NCI-H774 (cell line): ENCODE measurements around the gene TGFBR3L.
A peak's percentile ranks its signal among the peaks of the same experiment; 100 is the strongest.

Source experiments
- DNase-seq: peaks from one replicate; lab custom pipeline; 2025; lab: John Stamatoyannopoulos, UW

TGFBR3L gene

GRCh38 chr19:7914598-7915045 is at the start of gene TGFBR3L:
Gene TGFBR3L, plus strand, starts transcription at chr19:7914830.
- no peak for DNase-seq

- no peak for DNase-seq
Observed at GRCh38 chr19:7865262-7865911, 49.2 kb upstream of the TGFBR3L start.

- DNase-seq, result no peak
Observed at GRCh38 chr19:7866399-7867091, 48.1 kb upstream of the TGFBR3L start.

GRCh38 chr19:7867092-7867844 is 47.4 kb upstream of the TGFBR3L start:
- no peak for DNase-seq

- DNase-seq, result no peak
Observed at GRCh38 chr19:7868326-7868670, 46.3 kb upstream of the TGFBR3L start.

GRCh38 chr19:7868671-7869452 is 45.8 kb upstream of the TGFBR3L start:
- peak; percentile 77 for DNase-seq

GRCh38 chr19:7869453-7869909 is 45.1 kb upstream of the TGFBR3L start:
- peak; percentile 45 for DNase-seq

GRCh38 chr19:7869910-7870511 is 44.6 kb upstream of the TGFBR3L start:
- peak; percentile 28 for DNase-seq

GRCh38 chr19:7870571-7871436 is 43.8 kb upstream of the TGFBR3L start:
- DNase-seq, result peak; percentile 72

- peak; percentile 77 for DNase-seq
Observed at GRCh38 chr19:7871437-7872305, 43.0 kb upstream of the TGFBR3L start.

- DNase-seq, result no peak
Observed at GRCh38 chr19:7872306-7873204, 42.1 kb upstream of the TGFBR3L start.

GRCh38 chr19:7873304-7874075 is 41.1 kb upstream of the TGFBR3L start:
- DNase-seq, result no peak

- DNase-seq, result peak; percentile 83
Observed at GRCh38 chr19:7874076-7874896, 40.3 kb upstream of the TGFBR3L start, which contains the start of gene PRR36. Gene PRR36, minus strand, starts transcription at chr19:7874390. Its CDS starts 701 bp downstream, at chr19:7873689.

- DNase-seq, result no peak
Observed at GRCh38 chr19:7874897-7875273, 39.7 kb upstream of the TGFBR3L start.

GRCh38 chr19:7877249-7877836 is 37.3 kb upstream of the TGFBR3L start:
- no peak for DNase-seq

GRCh38 chr19:7879111-7879807 is 35.4 kb upstream of the TGFBR3L start:
- DNase-seq, result no peak
